CD4-positive, alpha-beta T cell treated with Interleukin-17A for 4 hours (primary cell): ENCODE results near the gene TMEM45A.
"Not testable (repeated sequence)": the region's sequence is repeated elsewhere in the genome, so short reads cannot be mapped to it uniquely, and the experiment has no call there.

Source experiments
- DNase-seq: peaks from one replicate; pipeline ENCODE4 v3.0.0-alpha.2; 2020; ENCODE audit warnings: mixed read lengths

TMEM45A gene

DNA sequence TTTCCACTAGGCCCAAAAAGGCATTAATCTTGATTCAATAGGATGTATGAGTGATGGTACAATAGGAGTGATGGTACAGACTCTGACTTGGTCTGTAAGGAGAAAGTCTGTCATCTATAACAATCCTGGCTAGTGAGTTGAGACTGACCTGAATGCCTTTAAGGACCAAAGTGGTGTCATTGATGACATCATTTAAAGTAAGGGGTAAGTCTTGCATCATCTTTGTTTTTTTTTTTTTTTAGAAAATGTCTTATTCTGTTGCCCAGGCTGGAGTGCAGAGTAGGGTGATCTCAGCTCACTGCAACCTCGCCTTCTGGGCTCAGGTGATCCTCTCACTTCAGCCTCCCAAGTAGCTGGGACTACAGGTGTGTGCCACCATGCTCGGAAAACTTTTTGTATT lies 5.6 kb upstream of the TMEM45A start:
- no peak for DNase-seq

DNA sequence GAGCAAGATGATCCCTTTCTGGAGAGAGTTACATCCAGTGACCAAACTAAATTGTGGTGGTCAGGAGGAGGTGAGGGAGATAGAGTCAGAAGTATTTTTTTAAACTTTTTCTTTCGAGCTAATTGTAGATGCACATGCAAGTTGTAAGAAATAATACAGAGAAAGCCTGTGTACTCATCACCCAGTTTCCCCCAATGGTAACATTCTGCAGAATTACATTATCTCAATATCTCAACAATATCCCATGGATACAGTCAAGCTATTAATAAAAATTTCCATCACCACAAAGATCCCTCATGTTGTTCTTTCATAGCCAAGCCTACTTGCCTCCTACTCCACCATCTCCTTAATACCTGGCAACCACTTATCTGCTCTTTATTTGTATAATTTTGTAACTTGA lies 3.3 kb upstream of the TMEM45A start:
- DNase-seq, result no peak

- no peak for DNase-seq
These were observed 4.4 kb downstream of the TMEM45A start for GRCh38 chr3:100496711-100497261.

- DNase-seq, result no peak
These were observed 7.2 kb downstream of the TMEM45A start for GRCh38 chr3:100499651-100500050.

DNA sequence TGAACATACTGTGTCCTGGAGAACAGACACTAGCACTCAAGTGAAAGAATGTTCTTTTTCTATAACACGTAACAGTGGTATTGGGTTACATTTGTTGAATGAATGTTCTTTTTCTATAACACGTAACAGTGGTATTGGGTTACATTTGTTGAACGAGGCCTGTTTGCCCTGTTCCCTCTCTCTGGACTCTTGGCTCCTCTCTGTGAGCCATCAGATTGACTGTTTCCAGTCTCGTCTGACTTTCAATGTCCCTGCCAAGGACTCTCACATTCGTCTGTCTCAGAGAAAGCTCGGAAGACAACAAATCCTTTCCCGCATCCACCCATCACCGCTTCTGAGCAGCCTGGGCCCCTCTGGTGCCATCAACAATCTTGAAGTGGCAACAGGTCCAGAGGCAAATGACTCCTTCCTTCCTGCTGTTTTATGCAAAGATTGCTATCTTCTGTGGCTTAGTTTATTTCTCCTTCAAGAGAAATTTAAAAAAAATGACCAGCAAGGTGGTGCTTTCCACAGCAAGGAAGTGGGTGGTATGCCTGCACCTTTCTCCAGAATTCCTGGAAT lies 8.0 kb downstream of the TMEM45A start:
- no peak for DNase-seq

DNA sequence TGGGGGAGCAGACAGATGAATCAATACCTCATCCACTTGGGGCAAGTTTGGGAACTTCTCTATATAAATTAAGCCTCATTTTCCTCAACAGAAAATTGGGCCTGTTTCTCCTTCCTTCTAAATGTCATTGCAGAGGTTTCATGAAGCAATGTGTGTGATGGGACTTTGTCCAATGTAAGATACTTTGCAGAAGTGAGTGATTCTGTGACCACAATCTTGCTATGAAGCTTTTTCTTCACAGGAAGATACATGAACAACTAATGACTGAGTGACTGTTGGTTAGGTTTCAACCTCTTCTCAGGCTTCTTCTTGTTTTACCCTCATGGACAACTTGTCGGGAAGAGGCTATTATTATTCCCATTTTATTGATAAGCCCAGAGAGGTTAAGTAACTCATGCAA lies 11.0 kb downstream of the TMEM45A start:
- DNase-seq, result no peak

DNA sequence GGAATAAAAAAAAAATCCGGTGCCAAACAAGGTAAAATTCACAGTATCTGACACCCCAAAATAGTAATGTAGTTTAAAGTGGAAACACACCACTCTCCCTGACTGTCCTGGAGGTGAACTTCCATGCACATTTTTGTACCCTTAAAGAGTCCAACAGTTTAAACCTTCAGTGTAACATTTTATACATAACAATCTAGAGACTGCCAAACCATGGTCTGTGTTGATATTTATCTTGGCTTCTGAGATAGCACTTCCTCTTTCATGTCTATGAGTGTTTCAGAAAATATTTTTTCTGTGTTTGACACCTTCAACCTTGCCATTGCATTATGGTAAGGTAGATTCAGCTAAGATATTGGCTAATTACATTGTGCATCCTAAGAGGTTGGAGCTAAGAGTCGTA lies 13.9 kb downstream of the TMEM45A start:
- DNase-seq, result no peak

DNA sequence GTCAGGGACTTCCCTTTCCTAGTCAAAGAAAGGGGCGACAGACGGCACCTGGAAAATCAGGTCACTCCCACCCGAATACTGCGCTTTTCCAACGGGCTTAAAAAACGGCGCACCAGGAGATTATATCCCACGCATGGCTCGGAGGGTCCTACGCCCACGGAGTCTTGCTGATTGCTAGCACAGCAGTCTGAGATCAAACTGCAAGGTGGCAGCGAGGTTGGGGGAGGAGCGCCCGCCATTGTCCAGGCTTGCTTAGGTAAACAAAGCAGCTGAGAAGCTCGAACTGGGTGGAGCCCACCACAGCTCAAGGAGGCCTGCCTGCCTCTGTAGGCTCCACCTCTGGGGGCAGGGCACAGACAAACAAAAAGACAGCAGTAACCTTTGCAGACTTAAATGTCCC lies 17.4 kb downstream of the TMEM45A start:
- DNase-seq, result not testable (repeated sequence)

DNA sequence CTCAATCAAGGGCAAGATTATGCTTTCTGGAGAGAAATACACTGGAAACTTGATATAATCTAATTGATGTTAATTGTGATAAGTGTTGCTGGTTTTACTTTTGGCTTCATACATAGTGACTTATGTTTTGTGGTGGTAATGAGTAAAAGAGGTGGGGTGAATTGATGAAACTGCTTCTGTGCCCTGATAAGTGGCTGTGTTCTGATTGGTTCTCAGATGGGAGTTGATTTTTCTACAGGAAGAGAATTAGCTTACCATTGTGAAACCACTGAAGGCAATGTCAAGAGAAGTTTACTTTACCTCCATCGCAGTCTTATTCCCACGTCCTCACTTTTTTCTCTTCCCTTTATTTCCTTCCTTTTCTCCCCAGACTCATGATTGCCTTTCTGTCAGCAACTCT lies 23.8 kb downstream of the TMEM45A start:
- DNase-seq, result no peak

DNA sequence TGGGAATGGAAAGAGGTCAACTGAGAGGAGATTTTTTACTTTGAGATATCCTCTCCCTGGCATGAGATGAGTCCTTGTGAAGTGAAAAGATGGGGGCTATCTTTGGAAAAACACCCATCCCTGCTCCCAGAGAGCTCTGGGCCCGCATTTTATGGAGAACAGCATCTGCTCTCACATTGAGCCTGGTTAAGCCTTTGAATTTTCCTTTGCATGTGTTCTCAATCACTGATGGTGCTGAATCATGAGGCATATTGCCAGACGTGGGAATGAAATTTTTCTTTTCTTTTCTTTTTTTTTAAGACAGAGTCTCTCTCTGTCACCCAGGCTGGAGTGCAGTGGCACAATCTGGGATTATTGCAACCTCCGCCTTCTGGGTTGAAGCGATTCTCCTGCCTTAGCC lies 24.4 kb downstream of the TMEM45A start:
- DNase-seq, result no peak

- DNase-seq, result no peak
These were observed 24.9 kb downstream of the TMEM45A start for GRCh38 chr3:100517276-100517675.

DNA sequence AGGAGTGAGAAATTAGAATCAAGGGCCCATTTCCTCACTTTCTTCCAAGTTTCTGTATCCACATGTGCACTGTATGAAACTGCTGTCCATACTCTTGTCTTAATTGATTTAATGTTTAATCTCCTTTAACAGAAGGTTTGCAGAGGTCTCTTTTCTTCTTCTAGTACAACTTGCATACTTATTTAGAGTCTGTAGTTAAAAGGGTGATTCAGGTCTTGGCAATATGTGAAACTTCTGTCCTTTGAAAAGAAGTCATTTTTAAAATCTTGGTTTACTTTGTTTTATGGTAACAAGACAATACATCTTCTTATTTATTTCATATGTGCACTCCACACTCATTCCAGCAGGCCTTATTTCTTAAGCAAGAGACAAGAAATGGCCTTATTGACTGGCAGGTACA lies 25.8 kb downstream of the TMEM45A start:
- no peak for DNase-seq

DNA sequence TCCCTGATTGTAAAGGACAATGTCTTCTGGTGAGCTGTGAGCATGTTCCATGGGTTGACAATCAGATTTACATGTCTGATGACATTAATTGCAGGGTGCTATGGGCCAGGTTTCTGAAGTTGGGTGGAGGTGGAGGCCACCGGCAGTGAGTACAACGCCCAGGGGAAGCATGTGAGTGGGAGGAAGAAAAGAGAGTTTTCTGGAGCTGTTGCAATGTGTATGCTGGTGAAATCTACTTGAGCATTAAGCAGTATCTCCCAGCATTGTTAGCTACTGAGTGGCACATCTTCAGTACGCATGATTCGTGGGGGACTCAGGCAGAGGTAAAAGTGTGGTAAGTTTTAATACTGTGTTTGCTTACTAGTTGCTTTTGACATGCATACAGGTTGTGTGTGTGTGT lies 26.6 kb downstream of the TMEM45A start:
- no peak for DNase-seq

DNA sequence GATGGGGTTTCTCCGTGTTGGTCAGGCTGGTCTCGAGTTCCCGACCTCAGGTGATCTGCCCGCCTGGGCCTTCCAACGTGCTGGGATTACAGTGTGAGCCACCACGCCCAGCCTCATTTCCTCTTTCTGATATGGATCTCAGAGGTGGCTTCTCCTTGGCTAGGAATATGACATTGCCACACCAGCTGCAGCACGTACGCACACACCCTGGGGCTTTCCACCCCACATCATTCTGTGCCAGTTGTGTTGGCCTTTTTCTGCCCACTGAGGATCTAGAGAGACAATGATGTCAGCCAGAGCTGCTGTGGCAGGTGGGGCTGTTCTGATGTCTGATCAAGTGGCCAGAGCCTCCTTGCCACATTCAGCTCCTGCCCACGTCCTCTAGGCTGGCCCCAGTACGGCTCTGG lies 29.0 kb downstream of the TMEM45A start:
- DNase-seq, result no peak

GRCh38 chr3:100522125-100522524 lies 29.7 kb downstream of the TMEM45A start:
- no peak for DNase-seq

- DNase-seq, result no peak
These were observed 30.8 kb downstream of the TMEM45A start for GRCh38 chr3:100523050-100523760.

GRCh38 chr3:100525753-100526612 lies 33.6 kb downstream of the TMEM45A start:
- no peak for DNase-seq

- no peak for DNase-seq
These were observed 34.4 kb downstream of the TMEM45A start for GRCh38 chr3:100526613-100527346.

GRCh38 chr3:100527347-100527735 lies 34.9 kb downstream of the TMEM45A start:
- no peak for DNase-seq

DNA sequence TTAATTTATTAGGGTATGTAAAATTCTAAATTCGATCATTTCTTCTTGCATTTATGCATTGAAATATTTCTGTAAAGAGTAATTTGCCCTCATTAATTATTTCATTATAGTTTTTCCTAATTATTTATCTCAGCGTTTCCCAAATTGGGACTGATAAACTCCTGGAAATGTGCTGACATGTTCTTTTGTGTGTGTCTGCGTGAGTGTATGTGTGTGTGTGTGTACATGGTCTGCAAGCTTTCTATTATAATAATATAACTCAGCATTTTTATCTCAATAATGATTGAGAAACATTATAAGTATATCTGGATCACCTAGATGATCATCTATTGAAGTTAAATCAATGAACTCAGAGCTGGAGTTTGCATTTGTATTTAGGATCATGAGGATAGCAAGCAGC lies 38.7 kb downstream of the TMEM45A start:
- no peak for DNase-seq

DNA sequence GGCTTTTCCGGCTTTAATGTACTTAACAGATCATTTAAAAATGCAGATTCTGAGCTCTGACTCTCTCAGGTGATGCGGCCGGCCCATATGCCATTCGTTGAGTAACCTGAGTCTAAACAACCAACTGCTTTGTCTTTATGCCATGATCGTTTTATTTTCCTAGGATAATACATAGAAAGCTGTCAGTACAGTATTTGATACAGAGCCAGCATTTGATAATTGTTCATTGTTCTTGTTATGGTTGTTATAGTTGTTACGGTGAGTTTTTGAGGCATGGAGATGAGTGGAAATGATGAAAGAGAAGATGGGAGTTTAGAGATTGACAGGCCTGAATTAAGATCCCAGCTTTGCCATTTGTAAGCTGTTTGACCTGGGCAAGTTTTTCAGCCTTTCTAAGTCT lies 40.0 kb downstream of the TMEM45A start:
- DNase-seq, result no peak

DNA sequence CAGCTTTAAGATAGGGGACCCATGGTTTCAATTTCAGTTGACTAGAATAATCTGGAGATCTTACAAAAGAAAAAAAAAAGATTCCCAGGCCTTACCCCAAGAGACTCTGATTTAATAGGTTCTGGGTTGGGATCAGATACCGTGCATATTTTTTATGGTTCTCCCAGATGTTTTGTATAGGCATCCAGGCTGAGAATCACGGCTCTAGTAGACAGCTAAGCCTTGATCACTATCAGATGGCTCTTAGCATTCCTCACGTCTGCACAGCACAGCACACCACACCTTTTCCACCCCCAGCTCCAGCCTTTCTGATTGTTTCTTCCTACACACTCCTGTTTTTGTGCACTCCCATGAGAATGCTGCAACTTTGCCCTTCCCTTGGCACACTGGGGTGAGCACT lies 40.8 kb downstream of the TMEM45A start:
- no peak for DNase-seq

DNA sequence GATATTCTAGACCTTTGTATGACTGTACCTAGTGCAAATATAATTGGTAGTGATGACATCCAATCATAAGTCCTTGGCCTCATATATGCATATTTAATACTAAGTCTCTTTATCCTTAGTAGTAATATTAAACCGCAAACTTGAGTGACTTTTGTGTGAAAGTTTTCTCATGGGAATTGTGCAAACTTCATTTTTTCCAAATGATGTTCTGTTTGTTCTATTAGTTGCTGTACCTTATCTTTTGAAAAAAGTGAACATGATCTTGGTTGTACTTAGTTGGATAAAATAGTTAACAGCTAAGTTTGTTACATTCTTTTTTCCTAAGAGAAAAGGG lies 43.2 kb downstream of the TMEM45A start:
- no peak for DNase-seq
